Vagina (tissue), 2 donors: ENCODE measurements around the gene SLC43A1.

Experiments used
- CTCF ChIP-seq, 3 experiments: fragments of 450-650 bp in 2 of 3; fragments of 200-600 bp in 1 of 3; sonication (generic) in 1 of 3; IDR thresholded peaks; one replicate each; pipeline ENCODE4 v1.5.1; 2017 to 2019; ENCODE audit warnings: antibody characterized with exemption in 3 of 3, mild to moderate bottlenecking in 2 of 3, moderate library complexity in 2 of 3
- POLR2A ChIP-seq, 2 donors: fragments of 450-650 bp; IDR thresholded peaks; one replicate each; pipeline ENCODE4 v1.6.1; 2017; ENCODE audit warnings: antibody characterized with exemption in 2 of 2, mild to moderate bottlenecking in 2 of 2, moderate library complexity in 2 of 2
- POLR2AphosphoS5 ChIP-seq, 2 donors: sonication (generic); formaldehyde crosslinking; IDR thresholded peaks; one replicate each; pipeline ENCODE4 v1.9.0; 2017; ENCODE audit warnings: antibody characterized with exemption in 2 of 2, mild to moderate bottlenecking in 2 of 2, low read depth in 1 of 2; ENCODE audit not compliant: insufficient read depth in 1 of 2

GRCh38 chr11:57467508-57468157 lies 47.9 kb downstream of the SLC43A1 start:
- TF ChIP-seq CTCF (IDR thresholded peaks at IDR 0.05): no peak
- no peak for TF ChIP-seq POLR2A (IDR thresholded peaks at IDR 0.05)
- no peak for TF ChIP-seq POLR2AphosphoS5 (IDR thresholded peaks at IDR 0.05; ENCODE audit: insufficient read depth in 1 of 2, low read depth in 1 of 2)
